ENCODE results near the gene CDH13. TPM values are rescaled to one million over a fixed set of nuclear protein-coding genes. Genes with fewer than 3 reads are reported as not detected.

The CDH13 gene
- total RNA-seq, 4 donors from 2014 or later: 5.8 to 36.7 (median 20.4) TPM

DNA sequence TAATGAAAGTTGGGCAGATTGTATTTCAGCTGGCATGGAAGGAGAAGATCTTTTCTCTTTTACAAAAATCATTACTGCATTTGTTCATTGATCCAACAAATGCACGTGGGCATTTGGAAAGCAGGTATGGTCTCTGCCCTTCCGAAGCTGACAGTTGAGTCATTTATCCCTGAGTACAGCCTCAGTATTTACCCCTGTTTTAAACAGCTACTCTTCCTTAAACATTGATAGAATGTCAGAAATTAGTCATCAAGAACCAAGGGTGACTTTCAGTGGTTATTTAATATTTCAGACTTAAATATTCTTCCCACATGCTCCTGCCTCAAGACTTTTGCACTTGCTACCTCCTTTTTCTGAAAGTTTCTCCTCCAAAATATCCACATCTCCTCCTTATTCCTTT is 954.3 kb downstream of the CDH13 start:
- no peaks in the 10 kb centered on the region for H3K9me3 ChIP-seq
- H3K4me3 ChIP-seq: no peak overlapping the region
- intact Hi-C loops (cut with DNase I; ENCODE audit: low total_unique reads): no loop called here
- no peak overlapping the region for H3K27ac ChIP-seq
- no peak for TF ChIP-seq POLR2A (IDR thresholded peaks at IDR 0.05)
- TF ChIP-seq, protein P1, sequence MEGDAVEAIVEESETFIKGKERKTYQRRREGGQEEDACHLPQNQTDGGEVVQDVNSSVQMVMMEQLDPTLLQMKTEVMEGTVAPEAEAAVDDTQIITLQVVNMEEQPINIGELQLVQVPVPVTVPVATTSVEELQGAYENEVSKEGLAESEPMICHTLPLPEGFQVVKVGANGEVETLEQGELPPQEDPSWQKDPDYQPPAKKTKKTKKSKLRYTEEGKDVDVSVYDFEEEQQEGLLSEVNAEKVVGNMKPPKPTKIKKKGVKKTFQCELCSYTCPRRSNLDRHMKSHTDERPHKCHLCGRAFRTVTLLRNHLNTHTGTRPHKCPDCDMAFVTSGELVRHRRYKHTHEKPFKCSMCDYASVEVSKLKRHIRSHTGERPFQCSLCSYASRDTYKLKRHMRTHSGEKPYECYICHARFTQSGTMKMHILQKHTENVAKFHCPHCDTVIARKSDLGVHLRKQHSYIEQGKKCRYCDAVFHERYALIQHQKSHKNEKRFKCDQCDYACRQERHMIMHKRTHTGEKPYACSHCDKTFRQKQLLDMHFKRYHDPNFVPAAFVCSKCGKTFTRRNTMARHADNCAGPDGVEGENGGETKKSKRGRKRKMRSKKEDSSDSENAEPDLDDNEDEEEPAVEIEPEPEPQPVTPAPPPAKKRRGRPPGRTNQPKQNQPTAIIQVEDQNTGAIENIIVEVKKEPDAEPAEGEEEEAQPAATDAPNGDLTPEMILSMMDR (IDR thresholded peaks at IDR 0.05 in 4 of 5, conservative IDR thresholded peaks at IDR 0.05 in 1 of 5): no peak
- H3K36me3 ChIP-seq: no peaks in the 10 kb centered on the region
- H3K27me3 ChIP-seq: no peaks in the 10 kb centered on the region
- no peak for DNase-seq
- no peaks in the 10 kb centered on the region for H3K4me1 ChIP-seq
- ATAC-seq: no peak
- in situ Hi-C loops (cut with MboI; ENCODE audit: low sequenced_read_pairs in 4 of 4): no loop called here

DNA sequence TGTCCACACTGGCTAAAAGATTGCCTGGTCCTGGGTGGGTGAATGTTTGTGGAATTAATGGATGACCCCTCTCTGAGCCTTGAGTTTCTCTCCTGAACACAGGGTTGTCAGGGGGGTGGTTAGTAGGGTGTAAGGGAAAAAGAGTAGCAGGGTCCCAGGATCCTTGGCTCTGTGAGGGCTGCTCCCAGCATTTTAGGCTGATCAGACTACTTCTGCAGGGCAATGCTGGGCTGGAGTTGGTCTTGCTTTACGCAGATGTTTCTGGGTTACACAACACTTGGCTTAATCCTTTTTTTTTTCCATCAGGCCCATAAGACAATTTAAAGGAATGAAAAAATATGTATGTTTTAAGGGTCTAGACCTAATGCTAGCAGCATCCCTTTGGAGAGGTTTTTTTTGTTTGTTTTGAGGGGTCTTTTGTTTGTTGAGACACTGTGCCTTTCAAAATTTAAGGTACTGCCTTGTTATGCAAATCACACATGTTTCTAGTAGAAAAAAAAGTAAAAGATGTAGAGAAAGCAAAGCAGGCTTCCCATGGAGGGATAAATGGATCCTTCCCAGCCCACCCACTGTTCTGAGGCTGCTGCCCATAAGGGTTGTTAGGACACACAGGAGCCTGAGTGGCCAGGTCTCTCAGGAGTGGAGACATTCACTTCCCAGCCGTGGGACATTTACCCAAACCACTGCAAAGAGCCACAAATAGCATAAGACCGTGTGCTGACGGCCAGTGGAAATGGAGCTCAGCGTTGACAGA is 955.4 kb downstream of the CDH13 start:
- ATAC-seq: no peak
- in situ Hi-C loops (cut with MboI; ENCODE audit: low sequenced_read_pairs in 4 of 4): no loop called here
- Histone ChIP-seq H3K4me1 (no peaks in the 10 kb centered on the region), H3K36me3 (no peaks in the 10 kb centered on the region), H3K9me3 (no peaks in the 10 kb centered on the region), H3K27ac (no peak overlapping the region), H3K4me3 (no peak overlapping the region), H3K27me3 (no peaks in the 10 kb centered on the region)
- DNase-seq: no peak
- no peak for TF ChIP-seq POLR2A (IDR thresholded peaks at IDR 0.05)
- TF ChIP-seq, protein P1 (IDR thresholded peaks at IDR 0.05 in 4 of 5, conservative IDR thresholded peaks at IDR 0.05 in 1 of 5): no peak
- intact Hi-C loops (cut with DNase I; ENCODE audit: low total_unique reads): no loop called here

DNA sequence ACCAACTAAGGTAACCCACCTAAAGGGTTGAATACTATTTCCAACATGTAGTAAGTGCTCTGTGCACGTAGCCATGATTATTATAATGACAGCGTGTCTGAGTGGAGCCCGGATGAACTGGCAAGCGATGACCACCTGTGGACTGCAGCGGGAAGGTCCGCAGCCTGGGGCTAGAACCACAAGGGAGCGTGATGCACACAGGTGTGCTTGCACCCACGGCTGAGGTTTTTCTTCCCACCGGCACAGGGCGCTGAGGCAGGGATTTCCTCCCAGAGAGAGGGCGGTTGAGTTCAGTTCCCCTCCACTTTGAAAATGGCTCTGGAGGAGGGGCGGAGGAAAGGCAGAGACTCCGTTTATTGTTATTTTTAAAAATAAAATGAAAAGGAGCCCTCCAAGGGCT is 959.3 kb downstream of the CDH13 start:
- ATAC-seq: no peak
- in situ Hi-C loops (cut with MboI; ENCODE audit: low sequenced_read_pairs in 4 of 4): no loop called here
- no peaks in the 10 kb centered on the region for H3K27me3 ChIP-seq
- no peak overlapping the region for H3K27ac ChIP-seq
- H3K9me3 ChIP-seq: no peaks in the 10 kb centered on the region
- intact Hi-C loops (cut with DNase I; ENCODE audit: low total_unique reads): loop anchor here (5.0 kb wide), 1 partner anchor 329 kb away; no protein-coding TSS in a partner anchor
- no peaks in the 10 kb centered on the region for H3K4me1 ChIP-seq
- no peak for DNase-seq
- TF ChIP-seq, protein P1 (IDR thresholded peaks at IDR 0.05 in 4 of 5, conservative IDR thresholded peaks at IDR 0.05 in 1 of 5): no peak
- TF ChIP-seq POLR2A (IDR thresholded peaks at IDR 0.05): no peak
- H3K36me3 ChIP-seq: no peaks in the 10 kb centered on the region
- H3K4me3 ChIP-seq: no peak overlapping the region

DNA sequence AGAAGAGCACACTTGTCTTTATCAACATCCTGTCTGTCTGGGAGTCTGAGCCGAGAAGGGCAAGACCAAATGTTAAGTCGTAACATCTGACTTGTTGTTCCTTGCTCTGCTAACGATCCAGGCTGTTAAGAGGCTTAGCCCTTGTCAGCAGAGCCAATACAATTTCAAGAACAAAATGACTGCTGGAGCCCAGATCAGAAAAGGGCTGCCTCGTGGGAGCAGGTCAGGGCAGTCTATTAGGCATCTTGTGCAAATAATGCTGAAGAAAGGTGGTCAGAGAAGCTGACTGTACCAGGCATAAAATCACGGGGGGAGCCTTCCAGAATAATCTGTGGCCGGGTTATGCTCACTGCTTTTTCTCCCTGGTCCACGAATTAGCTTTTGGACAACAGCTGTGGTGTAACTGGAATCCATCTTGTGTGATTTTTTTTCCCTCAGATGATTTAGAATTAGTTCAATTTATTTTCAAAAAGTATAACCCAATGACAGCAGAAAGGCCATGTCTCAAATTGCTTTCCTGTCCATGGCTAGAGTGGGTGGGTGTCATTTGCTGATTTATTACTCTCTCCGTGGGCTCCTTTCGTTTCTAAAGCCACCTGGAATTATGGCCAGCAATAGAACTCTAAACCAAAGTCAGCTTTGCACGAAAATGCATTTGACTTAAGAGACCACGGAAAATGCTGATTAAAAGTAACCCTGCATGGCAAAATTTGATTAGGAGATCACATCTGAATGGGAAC is 959.9 kb downstream of the CDH13 start:
- Histone ChIP-seq H3K27me3 (no peaks in the 10 kb centered on the region), H3K4me3 (no peak overlapping the region), H3K27ac (no peak overlapping the region), H3K4me1 (no peaks in the 10 kb centered on the region), H3K36me3 (no peaks in the 10 kb centered on the region), H3K9me3 (no peaks in the 10 kb centered on the region)
- no peak for ATAC-seq
- intact Hi-C loops (cut with DNase I; ENCODE audit: low total_unique reads) (loop anchor here (5.0 kb wide), 1 partner anchor 329 kb away; no protein-coding TSS in a partner anchor), in situ Hi-C loops (cut with MboI; ENCODE audit: low sequenced_read_pairs in 4 of 4) (no loop called here)
- no peak for TF ChIP-seq POLR2A (IDR thresholded peaks at IDR 0.05)
- TF ChIP-seq, protein P1 (IDR thresholded peaks at IDR 0.05 in 4 of 5, conservative IDR thresholded peaks at IDR 0.05 in 1 of 5): no peak
- DNase-seq: no peak
